Measurements from ENCODE around the gene VAT1L. TPM values are rescaled to one million over a fixed set of nuclear protein-coding genes. Genes with fewer than 3 reads are reported as not detected.

Gene VAT1L
- total RNA-seq, 2 donors from 2014 or later = 0.53 to 4.1 TPM

GRCh38 chr16:77938913-77939312 is 150.5 kb downstream of the VAT1L start:
- H3K9ac ChIP-seq (ENCODE audit: extremely low read depth, low read length, poor library complexity, severe bottlenecking) = no peak overlapping the region
- WGBS, 2 experiments (ENCODE audit: insufficient coverage in 1 of 2, insufficient read length in 1 of 2) = 80 to 86% methylated on average over 5 of the region's 5 CpGs
- peaks cover 3% of the 10 kb centered on the region for H3K4me1 ChIP-seq (ENCODE audit: control insufficient read depth, insufficient read depth, low read length)
- TF ChIP-seq CTCF (conservative IDR thresholded peaks at IDR 0.05) = no peak
- H3K27me3 ChIP-seq (ENCODE audit: control insufficient read depth, insufficient read depth, low read length, poor library complexity, severe bottlenecking) = no peaks in the 10 kb centered on the region
- H3K4me1 Mint-ChIP-seq = peaks cover 30% of the 10 kb centered on the region
- no peak overlapping the region for H3K27ac ChIP-seq (ENCODE audit: low read depth, low read length)
- DNase-seq = no peak
- H3K27me3 Mint-ChIP-seq (ENCODE audit: insufficient read depth) = peaks cover 37% of the 10 kb centered on the region
- peaks cover 22% of the 10 kb centered on the region for H3K9me3 ChIP-seq (ENCODE audit: control insufficient read depth, low read length)
- H3K4me3 Mint-ChIP-seq = no peak overlapping the region
- H3K9me3 Mint-ChIP-seq = peaks cover 44% of the 10 kb centered on the region
- H3K36me3 Mint-ChIP-seq (ENCODE audit: low read depth) = peaks cover 3% of the 10 kb centered on the region
- no peak overlapping the region for H3K4me3 ChIP-seq (ENCODE audit: low read length)
- no peak overlapping the region for H3K27ac Mint-ChIP-seq
- no peaks in the 10 kb centered on the region for H3K36me3 ChIP-seq (ENCODE audit: control insufficient read depth, insufficient read depth, low read length)

- no peak overlapping the region for H3K27ac Mint-ChIP-seq
- H3K27me3 Mint-ChIP-seq (ENCODE audit: insufficient read depth) = peaks cover 33% of the 10 kb centered on the region
- no peak for TF ChIP-seq CTCF (conservative IDR thresholded peaks at IDR 0.05)
Measured at GRCh38 chr16:77939968-77940367, 151.6 kb downstream of the VAT1L start.

GRCh38 chr16:77943801-77944200 is 155.4 kb downstream of the VAT1L start:
- Histone ChIP-seq H3K9ac (ENCODE audit: extremely low read depth, low read length, poor library complexity, severe bottlenecking) (no peak overlapping the region), H3K27me3 (ENCODE audit: control insufficient read depth, insufficient read depth, low read length, poor library complexity, severe bottlenecking) (no peaks in the 10 kb centered on the region), H3K4me1 (ENCODE audit: control insufficient read depth, insufficient read depth, low read length) (peaks cover 9% of the 10 kb centered on the region), H3K9me3 (ENCODE audit: control insufficient read depth, low read length) (peaks cover 10% of the 10 kb centered on the region), H3K4me3 (ENCODE audit: low read length) (no peak overlapping the region), H3K36me3 (ENCODE audit: control insufficient read depth, insufficient read depth, low read length) (no peaks in the 10 kb centered on the region), H3K27ac (ENCODE audit: low read depth, low read length) (no peak overlapping the region)
- Mint-ChIP-seq H3K27me3 (ENCODE audit: insufficient read depth) (peaks cover 15% of the 10 kb centered on the region), H3K9me3 (peaks cover 24% of the 10 kb centered on the region), H3K27ac (no peak overlapping the region), H3K4me1 (peaks cover 30% of the 10 kb centered on the region), H3K4me3 (no peak overlapping the region), H3K36me3 (ENCODE audit: low read depth) (peaks cover 3% of the 10 kb centered on the region)
- DNase-seq = no peak
- TF ChIP-seq CTCF (conservative IDR thresholded peaks at IDR 0.05) = no peak
- 60 to 90% methylated on average over 1 to 5 of the region's 5 CpGs for WGBS, 2 experiments (ENCODE audit: insufficient coverage in 1 of 2, insufficient read length in 1 of 2)

More at GRCh38 chr16:77939968-77940367, 151.6 kb downstream of the VAT1L start:
- no peak for DNase-seq
- Mint-ChIP-seq H3K36me3 (ENCODE audit: low read depth) (peaks cover 3% of the 10 kb centered on the region), H3K4me1 (peaks cover 20% of the 10 kb centered on the region), H3K9me3 (peaks cover 44% of the 10 kb centered on the region), H3K4me3 (no peak overlapping the region)
- Histone ChIP-seq H3K4me3 (ENCODE audit: low read length) (no peak overlapping the region), H3K9ac (ENCODE audit: extremely low read depth, low read length, poor library complexity, severe bottlenecking) (no peak overlapping the region), H3K27me3 (ENCODE audit: control insufficient read depth, insufficient read depth, low read length, poor library complexity, severe bottlenecking) (no peaks in the 10 kb centered on the region), H3K9me3 (ENCODE audit: control insufficient read depth, low read length) (peaks cover 22% of the 10 kb centered on the region), H3K36me3 (ENCODE audit: control insufficient read depth, insufficient read depth, low read length) (no peaks in the 10 kb centered on the region), H3K4me1 (ENCODE audit: control insufficient read depth, insufficient read depth, low read length) (no peaks in the 10 kb centered on the region), H3K27ac (ENCODE audit: low read depth, low read length) (no peak overlapping the region)
- WGBS, 2 experiments (ENCODE audit: insufficient coverage in 1 of 2, insufficient read length in 1 of 2) = 90% methylated on average over 1 of the region's 1 CpG; no CpG with 5 or more reads in 1 of the 2 experiments

Data from endodermal cell (in vitro differentiated cells).